NCI-H345 treated with DMSO at 0.1 percent for 48 hours (cell line): Measurements from ENCODE around the gene TLR9.
"Not testable (repeated sequence)": the region's sequence is repeated elsewhere in the genome, so short reads cannot be mapped to it uniquely, and the experiment has no call there.

Source experiments
- DNase-seq: peaks from one replicate; lab custom pipeline; 2025; ENCODE audit not compliant: unreplicated experiment; lab: John Stamatoyannopoulos, UW

TLR9 gene

DNA sequence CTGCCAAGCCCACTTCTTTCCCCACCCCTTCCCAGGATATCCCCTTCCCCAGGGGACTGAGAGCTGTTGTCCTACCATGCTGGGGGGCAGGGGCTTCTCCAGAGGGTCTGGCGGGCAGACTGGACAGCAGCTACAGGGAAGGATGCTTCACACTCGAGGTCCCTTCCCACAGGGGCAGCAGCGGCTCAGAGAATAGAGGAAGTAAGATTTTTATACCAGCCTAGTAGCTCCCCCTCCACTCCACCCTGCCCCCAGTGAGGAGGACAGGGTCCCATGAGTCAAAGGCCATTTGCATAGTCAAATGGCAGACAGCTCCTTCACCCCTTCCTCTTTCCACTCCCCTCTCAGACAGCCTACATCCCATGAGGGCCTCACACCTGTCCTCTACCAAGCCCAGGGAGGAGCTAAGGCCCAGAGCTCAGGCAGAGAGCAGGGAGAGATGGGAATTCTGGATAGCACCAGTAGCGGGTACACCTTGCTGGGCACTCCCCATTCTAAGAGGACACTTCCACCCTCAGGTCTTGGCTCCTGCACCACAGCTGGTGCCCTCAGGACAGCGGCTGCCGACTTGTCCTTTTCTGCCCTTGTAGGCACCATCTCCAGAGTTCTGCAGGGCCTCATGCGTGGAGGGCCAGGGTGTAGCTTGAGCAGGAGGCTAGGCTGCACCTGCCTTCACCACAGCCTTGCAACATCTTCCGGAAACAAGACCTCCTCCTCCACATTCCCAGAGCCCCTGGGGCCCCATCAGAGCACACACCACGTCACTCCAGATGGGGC is at the start of gene TLR9:
TSS of gene TLR9 (minus strand) at position 194 of the 777 bp plus-strand sequence. CDS start at position 78, 116 bp downstream.
- no peak for DNase-seq

DNA sequence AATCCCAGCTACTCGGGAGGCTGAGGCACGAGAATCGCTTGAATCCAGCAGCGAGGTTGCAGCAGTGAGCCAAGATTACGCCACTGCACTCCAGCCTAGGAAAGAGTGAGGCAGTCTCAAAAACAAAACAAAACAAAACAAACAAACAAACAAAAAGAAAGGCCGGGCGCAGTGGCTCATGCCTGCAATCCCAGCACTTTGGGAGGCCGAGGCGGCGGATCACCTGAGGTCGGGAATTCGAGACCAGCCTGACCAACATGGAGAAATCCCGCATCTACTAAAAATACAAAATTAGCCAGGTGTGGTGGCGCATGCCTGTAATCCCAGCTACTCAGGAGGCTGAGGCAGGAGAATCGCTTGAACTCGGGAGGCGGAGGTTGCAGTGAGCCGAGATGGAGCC is 49.3 kb upstream of the TLR9 start:
- DNase-seq: not testable (repeated sequence)

DNA sequence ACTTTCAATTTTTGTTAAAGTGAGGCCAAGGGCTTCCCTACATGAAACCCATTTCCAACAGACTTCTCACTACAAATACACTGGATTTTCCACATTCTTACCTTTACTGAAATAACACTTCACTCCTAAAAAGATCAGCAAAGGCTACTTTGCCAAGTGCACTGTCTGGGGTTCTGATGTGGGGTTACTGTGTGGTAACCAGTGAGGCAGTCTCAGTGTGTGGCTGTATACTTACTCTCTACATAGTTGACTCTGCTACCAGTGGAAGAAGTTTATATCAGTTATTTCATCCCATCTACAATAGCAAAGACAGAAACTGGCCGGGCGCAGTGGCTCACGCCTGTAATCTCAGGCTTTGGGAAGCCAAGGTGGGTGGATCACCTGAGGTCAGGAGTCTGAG is 47.4 kb upstream of the TLR9 start:
- no peak for DNase-seq

GRCh38 chr3:52272172-52272571 is 46.7 kb upstream of the TLR9 start:
- DNase-seq: not testable (repeated sequence)

- DNase-seq: no peak
Observed at GRCh38 chr3:52270252-52270754, 44.9 kb upstream of the TLR9 start.

DNA sequence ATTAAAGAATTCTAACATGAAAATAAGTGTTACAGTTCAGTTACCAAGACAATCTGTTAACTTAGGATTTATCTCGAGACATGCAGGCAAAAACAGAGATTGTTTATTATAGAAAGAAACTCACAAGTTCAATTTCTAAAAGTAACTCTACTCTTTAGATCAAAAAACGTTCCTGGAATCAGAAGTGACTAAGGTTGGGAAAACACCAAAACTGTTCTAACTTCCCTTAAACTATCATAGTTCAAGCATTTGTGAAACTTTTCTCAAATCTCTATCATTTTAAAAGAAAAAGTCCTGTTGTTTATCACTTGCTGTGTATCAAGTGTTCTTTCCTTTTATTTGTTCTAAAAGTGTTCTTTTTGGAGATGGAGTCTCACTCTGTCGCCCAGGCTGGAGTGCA is 44.3 kb upstream of the TLR9 start:
- no peak for DNase-seq

DNA sequence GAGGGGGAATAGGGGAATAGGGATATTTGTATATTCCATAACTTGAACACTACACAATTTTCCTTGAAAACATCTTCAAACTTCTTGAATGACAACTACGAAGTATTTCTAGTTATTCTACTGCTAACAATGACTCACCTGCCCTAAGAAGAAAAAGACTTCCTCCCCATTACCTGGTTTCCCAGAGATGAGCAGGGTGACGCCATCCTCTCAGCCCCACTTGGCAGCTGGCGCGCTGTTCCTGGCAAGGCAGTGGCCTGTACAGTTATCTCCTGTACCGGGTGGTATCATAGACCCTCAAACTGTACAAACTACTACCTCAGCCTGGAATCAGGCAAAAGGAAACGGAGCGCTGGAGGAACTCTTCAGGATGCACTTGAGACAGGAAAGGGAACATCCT is 42.6 kb upstream of the TLR9 start:
- no peak for DNase-seq

DNA sequence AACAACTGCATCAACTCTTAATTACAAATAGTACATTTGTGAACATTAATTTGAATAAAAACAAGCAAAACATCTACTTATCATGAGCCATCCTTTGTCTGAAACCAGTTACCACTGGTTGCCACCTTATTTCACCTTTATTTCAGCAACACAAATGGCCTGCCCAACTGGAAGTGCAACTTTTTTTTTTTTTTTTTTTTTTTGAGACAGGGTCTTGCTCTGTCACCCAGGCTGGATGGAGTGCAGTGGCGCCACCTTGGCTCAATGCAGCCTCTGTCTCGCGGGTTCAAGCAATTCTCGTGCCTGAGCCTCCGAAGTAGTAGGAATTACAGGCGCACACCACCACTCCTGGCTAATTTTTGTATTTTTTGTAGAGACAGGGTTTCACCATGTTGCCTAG is 39.9 kb upstream of the TLR9 start:
- DNase-seq: no peak

- no peak for DNase-seq
Observed at GRCh38 chr3:52262447-52262846, 37.0 kb upstream of the TLR9 start.

GRCh38 chr3:52259448-52259847 is 34.0 kb upstream of the TLR9 start:
- no peak for DNase-seq

- DNase-seq: no peak
Observed at GRCh38 chr3:52259035-52259434, 33.6 kb upstream of the TLR9 start.

GRCh38 chr3:52257911-52258310 is 32.5 kb upstream of the TLR9 start:
- no peak for DNase-seq

DNA sequence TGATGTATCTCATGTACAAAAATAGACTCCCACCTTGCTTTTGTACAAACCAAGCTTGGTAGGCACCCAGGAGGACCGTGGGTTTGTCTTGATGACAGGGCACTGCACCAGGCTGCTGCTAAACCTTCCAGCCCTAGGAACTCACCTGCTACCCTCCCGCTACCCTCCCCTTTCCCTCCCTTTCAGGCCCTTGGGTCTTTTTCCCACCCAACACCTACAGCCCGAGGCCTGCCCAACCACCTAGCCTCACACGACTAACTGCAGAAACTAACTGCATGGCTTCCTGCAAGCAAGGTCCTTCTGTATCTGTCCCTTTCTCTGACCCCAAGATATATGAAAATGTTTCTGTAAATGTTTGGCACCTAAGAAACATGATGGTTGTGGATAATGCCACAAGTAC is 31.2 kb upstream of the TLR9 start:
- no peak for DNase-seq

DNA sequence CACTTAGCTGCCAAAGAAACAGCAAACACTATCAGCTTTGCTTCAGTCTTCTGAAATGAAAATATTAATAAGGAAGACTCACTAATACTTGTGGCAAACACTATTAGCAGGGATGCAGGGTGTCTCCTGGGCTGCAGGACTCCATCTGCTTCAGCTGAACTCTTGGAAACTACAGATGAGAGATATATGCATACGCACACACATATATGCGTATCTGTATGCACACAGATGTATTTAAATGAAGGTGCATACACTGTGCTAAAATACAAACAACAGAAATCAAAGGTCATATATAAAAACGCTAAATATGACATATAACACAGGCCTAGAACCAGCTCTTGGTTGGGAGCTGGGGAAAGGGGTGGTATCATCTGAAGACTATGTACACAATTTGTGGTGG is 30.7 kb upstream of the TLR9 start:
- DNase-seq: no peak

GRCh38 chr3:52254608-52255007 is 29.2 kb upstream of the TLR9 start:
- DNase-seq: no peak

DNA sequence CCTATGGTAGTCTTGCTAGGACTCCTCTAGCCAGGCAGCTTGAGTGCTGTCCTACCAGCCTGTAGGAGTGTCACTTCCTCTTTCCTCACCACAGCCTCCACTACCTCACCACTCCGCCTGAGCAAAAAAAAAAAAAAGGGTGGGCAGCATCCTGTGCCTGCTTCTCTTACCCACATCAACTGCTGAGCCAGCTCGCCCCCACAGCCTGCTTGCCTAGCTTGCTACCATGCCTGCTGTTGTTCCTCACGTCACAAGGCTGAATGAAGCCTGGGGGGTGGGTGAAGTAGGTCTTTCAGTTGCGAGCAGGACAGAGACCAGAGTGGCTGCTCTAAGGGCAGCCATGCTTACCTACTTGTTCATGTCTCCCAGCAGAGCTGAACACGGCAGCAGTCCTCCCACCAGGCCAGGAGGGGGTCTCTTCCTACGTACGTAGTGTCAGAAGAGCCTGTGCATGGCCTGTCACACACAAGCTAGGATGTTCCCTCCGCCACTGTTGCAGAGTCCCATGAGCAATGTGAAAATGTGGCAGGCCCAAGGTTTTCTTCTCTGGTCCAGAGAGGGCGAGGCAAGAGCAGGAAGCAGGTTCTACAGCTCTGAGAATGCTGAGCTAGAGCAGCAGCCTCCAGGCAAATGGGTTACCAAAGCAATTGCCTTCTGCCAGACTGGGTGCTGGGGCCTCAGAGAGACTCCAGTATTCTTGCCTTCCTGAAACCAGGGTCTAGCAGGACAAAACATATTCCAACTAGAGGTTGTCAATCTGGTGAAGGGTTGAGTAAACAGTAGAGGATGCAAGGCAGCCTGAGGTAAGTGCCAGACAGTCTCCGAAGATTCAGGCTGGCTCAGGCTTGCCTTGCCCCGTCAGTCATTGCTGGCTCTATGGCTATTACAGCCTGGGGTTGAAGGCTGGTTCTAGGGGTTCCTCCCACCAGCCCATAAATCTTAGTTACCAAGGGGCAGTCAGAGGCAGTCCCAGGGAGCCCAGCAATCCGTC is 28.2 kb upstream of the TLR9 start:
- DNase-seq: no peak

- no peak for DNase-seq
Observed at GRCh38 chr3:52250122-52250521, 24.7 kb upstream of the TLR9 start.

DNA sequence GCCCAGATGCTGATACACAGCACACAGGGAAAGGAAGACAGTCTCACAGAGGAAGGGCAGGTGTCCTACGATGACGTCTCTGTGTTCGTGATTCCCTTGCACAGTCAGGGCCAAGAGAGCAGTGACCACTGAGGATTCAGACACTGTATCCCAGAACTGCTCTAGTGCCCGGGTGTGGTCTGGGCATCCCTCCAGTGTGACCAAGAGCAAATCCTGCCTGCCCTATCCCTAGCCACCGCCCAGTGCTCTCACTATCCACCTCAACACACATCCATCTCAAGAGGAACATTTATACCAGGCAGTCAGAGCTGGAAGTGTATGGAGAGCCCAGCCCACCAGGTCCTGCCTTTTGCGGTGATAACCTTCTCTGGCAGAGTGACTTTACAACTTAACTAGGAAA is 24.2 kb upstream of the TLR9 start:
- no peak for DNase-seq

DNA sequence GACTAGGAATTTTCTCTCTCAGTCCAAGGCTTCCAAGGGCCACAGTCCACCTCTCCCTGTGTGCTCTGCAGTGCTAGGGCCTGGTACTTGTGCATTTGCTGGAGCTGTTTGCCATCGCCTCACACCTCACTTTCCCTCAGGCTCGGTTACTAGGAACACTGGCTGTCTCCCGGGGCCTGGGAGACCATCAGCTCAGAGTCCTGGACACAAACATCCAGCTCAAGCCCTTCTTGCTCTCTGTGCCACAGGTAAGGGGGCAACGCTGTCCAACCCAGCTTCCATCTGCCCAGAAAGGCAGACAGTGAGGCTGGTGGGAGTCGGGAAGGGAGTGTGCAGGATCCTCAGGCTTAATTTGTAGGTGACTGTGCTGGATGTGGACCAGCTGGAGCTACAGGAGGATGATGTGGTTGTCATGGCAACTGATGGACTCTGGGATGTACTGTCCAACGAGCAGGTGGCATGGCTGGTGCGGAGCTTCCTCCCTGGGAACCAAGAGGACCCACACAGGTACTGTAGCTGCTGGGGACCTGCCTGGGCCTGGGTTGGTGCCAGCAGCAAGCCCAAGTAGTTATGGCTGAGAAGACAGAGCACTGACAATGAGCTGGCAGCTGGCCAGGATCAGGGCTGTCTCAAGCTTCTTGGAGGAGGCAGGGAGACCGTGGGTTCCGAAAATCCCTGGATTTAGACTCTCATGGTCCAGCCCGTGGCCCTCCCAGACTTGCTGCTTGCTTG is 23.5 kb upstream of the TLR9 start:
- DNase-seq: no peak

GRCh38 chr3:52248165-52248541 is 22.7 kb upstream of the TLR9 start:
- DNase-seq: no peak
